Urinary bladder (tissue), 4 donors: ENCODE measurements around the gene ELMOD1. TPM values are rescaled to one million over a fixed set of nuclear protein-coding genes. Genes with fewer than 3 reads are reported as not detected.

Experiments
- DNase-seq: peaks from one replicate; pipeline ENCODE4 v3.0.0-alpha.2; 2015; ENCODE audit errors: extremely low spot score
- H3K27ac ChIP-seq: one replicate; pipeline ENCODE4 v1.5.1; 2013; ENCODE audit warnings: low read depth, mild to moderate bottlenecking, moderate library complexity
- H3K36me3 ChIP-seq: one replicate; pipeline ENCODE4 v1.6.1; 2013; ENCODE audit warnings: mild to moderate bottlenecking, moderate library complexity; ENCODE audit not compliant: insufficient read depth
- H3K4me1 ChIP-seq: one replicate; pipeline ENCODE4 v1.6.1; 2013; ENCODE audit warnings: mild to moderate bottlenecking, moderate library complexity; ENCODE audit not compliant: insufficient read depth
- H3K4me3 ChIP-seq: one replicate; pipeline ENCODE4 v1.5.1; 2013; ENCODE audit warnings: low read depth, low read length
- WGBS: extraction: QIAGEN DNeasy Blood & Tissue Kit; methylation state at CpG from one replicate; pipeline ENCODE4 v1.1.7; 2013; 5-methylcytosine and 5-hydroxymethylcytosine counted together
- polyA plus RNA-seq: library from polyadenylated mRNA; stranded (reverse); fragments of 200-250 nt; gene quantifications from one replicate; pipeline ENCODE4 v1.2.3, GENCODE V29; 2013
- total RNA-seq: library from RNA; depleted of rRNA; stranded (reverse); fragments of >200 nt; gene quantifications from one replicate; pipeline ENCODE4 v1.2.3, GENCODE V29; 2014
- donor health status: healthy with polysubstance abuse.
- donor health status: healthy.

Gene ELMOD1
- total and polyA plus RNA-seq, 2 donors: 0.14 to 1.6 TPM

GRCh38 chr11:107676336-107677057 is 85.5 kb downstream of the ELMOD1 start:
- 79% methylated on average over 8 of the region's 8 CpGs for WGBS
- no peak for DNase-seq
- H3K27ac ChIP-seq: no peak overlapping the region

GRCh38 chr11:107677924-107678631 is 87.1 kb downstream of the ELMOD1 start:
- no peaks in the 10 kb centered on the region for H3K4me1 ChIP-seq
- no peaks in the 10 kb centered on the region for H3K36me3 ChIP-seq
- 70% methylated on average over 7 of the region's 7 CpGs for WGBS
- no peak for DNase-seq
- H3K4me3 ChIP-seq: no peak overlapping the region
- no peak overlapping the region for H3K27ac ChIP-seq

More at GRCh38 chr11:107676336-107677057, 85.5 kb downstream of the ELMOD1 start:
- Histone ChIP-seq H3K36me3 (no peaks in the 10 kb centered on the region), H3K4me1 (no peaks in the 10 kb centered on the region), H3K4me3 (no peak overlapping the region)

- H3K36me3 ChIP-seq: no peaks in the 10 kb centered on the region
- no peaks in the 10 kb centered on the region for H3K4me1 ChIP-seq
- H3K4me3 ChIP-seq: no peak overlapping the region
- 61% methylated on average over 6 of the region's 6 CpGs for WGBS
- H3K27ac ChIP-seq: no peak overlapping the region
- DNase-seq: no peak
These were observed 87.7 kb downstream of the ELMOD1 start for GRCh38 chr11:107678632-107678971.

GRCh38 chr11:107679255-107680024 is 88.5 kb downstream of the ELMOD1 start:
- no peak overlapping the region for H3K27ac ChIP-seq
- H3K4me3 ChIP-seq: no peak overlapping the region
- H3K36me3 ChIP-seq: no peaks in the 10 kb centered on the region
- 83% methylated on average over 4 of the region's 4 CpGs for WGBS
- no peaks in the 10 kb centered on the region for H3K4me1 ChIP-seq
- DNase-seq: no peak

GRCh38 chr11:107682171-107682570 is 91.2 kb downstream of the ELMOD1 start:
- H3K4me3 ChIP-seq: no peak overlapping the region
- no peak overlapping the region for H3K27ac ChIP-seq
- no peak for DNase-seq
- 84% methylated on average over 4 of the region's 4 CpGs for WGBS
- H3K4me1 ChIP-seq: no peaks in the 10 kb centered on the region
- H3K36me3 ChIP-seq: no peaks in the 10 kb centered on the region

- H3K27ac ChIP-seq: no peak overlapping the region
- H3K4me3 ChIP-seq: no peak overlapping the region
- H3K4me1 ChIP-seq: no peaks in the 10 kb centered on the region
- WGBS: 83% methylated on average over 5 of the region's 5 CpGs
- H3K36me3 ChIP-seq: no peaks in the 10 kb centered on the region
- no peak for DNase-seq
These were observed 91.6 kb downstream of the ELMOD1 start for GRCh38 chr11:107682572-107682971.

- no peak overlapping the region for H3K27ac ChIP-seq
- 78% methylated on average over 2 of the region's 2 CpGs for WGBS
- no peak for DNase-seq
- no peaks in the 10 kb centered on the region for H3K4me1 ChIP-seq
- no peak overlapping the region for H3K4me3 ChIP-seq
- H3K36me3 ChIP-seq: no peaks in the 10 kb centered on the region
These were observed 92.1 kb downstream of the ELMOD1 start for GRCh38 chr11:107683061-107683460.

GRCh38 chr11:107683807-107684206 is 92.9 kb downstream of the ELMOD1 start:
- DNase-seq: no peak
- WGBS: 95% methylated on average over 2 of the region's 2 CpGs
- no peaks in the 10 kb centered on the region for H3K4me1 ChIP-seq
- no peak overlapping the region for H3K27ac ChIP-seq
- no peaks in the 10 kb centered on the region for H3K36me3 ChIP-seq
- no peak overlapping the region for H3K4me3 ChIP-seq

GRCh38 chr11:107688322-107688918 is 97.5 kb downstream of the ELMOD1 start:
- Histone ChIP-seq H3K4me3 (no peak overlapping the region), H3K4me1 (no peaks in the 10 kb centered on the region), H3K36me3 (no peaks in the 10 kb centered on the region), H3K27ac (no peak overlapping the region)
- WGBS: 70% methylated on average over 6 of the region's 6 CpGs
- DNase-seq: no peak

GRCh38 chr11:107689317-107690202 is 98.6 kb downstream of the ELMOD1 start:
- WGBS: 49% methylated on average over 11 of the region's 11 CpGs
- no peaks in the 10 kb centered on the region for H3K4me1 ChIP-seq
- no peak overlapping the region for H3K27ac ChIP-seq
- no peak overlapping the region for H3K4me3 ChIP-seq
- no peak for DNase-seq
- no peaks in the 10 kb centered on the region for H3K36me3 ChIP-seq

- WGBS: 19% methylated on average over 3 of the region's 3 CpGs
- H3K4me3 ChIP-seq: no peak overlapping the region
- no peaks in the 10 kb centered on the region for H3K4me1 ChIP-seq
- H3K36me3 ChIP-seq: no peaks in the 10 kb centered on the region
- no peak overlapping the region for H3K27ac ChIP-seq
- DNase-seq: no peak
These were observed 100.2 kb downstream of the ELMOD1 start for GRCh38 chr11:107691000-107691750.

GRCh38 chr11:107695446-107695845 is 104.5 kb downstream of the ELMOD1 start:
- DNase-seq: no peak
- WGBS: 62% methylated on average over 1 of the region's 1 CpG
- H3K4me1 ChIP-seq: no peaks in the 10 kb centered on the region
- H3K27ac ChIP-seq: no peak overlapping the region
- no peak overlapping the region for H3K4me3 ChIP-seq
- no peaks in the 10 kb centered on the region for H3K36me3 ChIP-seq
